ENCODE results near the gene PHLPP1.

DNA sequence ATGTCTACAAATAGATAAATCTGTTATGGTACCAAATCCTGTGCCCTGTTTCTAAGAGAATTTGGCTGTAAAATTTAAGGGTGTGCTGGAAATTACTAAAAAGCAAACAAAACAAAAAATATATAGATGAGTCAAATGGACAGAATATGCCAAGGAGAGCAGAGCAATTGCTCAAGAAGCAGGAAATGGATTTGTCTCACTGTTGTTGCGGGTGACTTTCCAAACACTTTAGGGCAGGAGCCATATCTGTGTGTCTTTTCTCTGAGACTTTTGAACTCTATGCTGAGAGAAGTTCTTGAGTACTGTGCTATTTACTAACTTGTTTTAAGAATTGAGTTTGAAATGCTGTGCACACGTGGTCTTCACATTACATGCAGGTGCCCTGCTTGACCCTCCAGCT is 221.7 kb downstream of the PHLPP1 start:
- TF ChIP-seq POLR2A (IDR thresholded peaks at IDR 0.05; ENCODE audit: low read length) = no peak
- TF ChIP-seq GATA1 (IDR thresholded peaks at IDR 0.05; ENCODE audit: low read depth, low read length) = no peak
